Measurements from ENCODE around the gene LGALS3BP.

Gene LGALS3BP

GRCh38 chr17:79014158-79014758, 34.5 kb upstream of the LGALS3BP start:
- no peak for DNase-seq (ENCODE audit: low read depth)

GRCh38 chr17:79012563-79013134, 32.9 kb upstream of the LGALS3BP start:
- DNase-seq (ENCODE audit: low read depth) = no peak

- DNase-seq (ENCODE audit: low read depth) = no peak
Measured at GRCh38 chr17:79011451-79012147, 31.9 kb upstream of the LGALS3BP start.

- DNase-seq (ENCODE audit: low read depth) = no peak
Measured at GRCh38 chr17:79010304-79010646, 30.6 kb upstream of the LGALS3BP start.

- peak; percentile 65 for DNase-seq (ENCODE audit: low read depth)
Measured at GRCh38 chr17:79009397-79010303, 29.9 kb upstream of the LGALS3BP start, which contains the start of gene CANT1. CANT1 (minus strand) TSS chr17:79009764; CDS start chr17:78997622, 12,142 bp downstream.

GRCh38 chr17:79008666-79009387, 29.1 kb upstream of the LGALS3BP start:
- DNase-seq (ENCODE audit: low read depth) = no peak

- DNase-seq (ENCODE audit: low read depth) = no peak
Measured at GRCh38 chr17:79007504-79008381, 28.0 kb upstream of the LGALS3BP start.

- DNase-seq (ENCODE audit: low read depth) = no peak
Measured at GRCh38 chr17:79006794-79007503, 27.2 kb upstream of the LGALS3BP start.

- DNase-seq (ENCODE audit: low read depth) = no peak
Measured at GRCh38 chr17:79006046-79006445, 26.3 kb upstream of the LGALS3BP start.

- no peak for DNase-seq (ENCODE audit: low read depth)
Measured at GRCh38 chr17:79005063-79005861, 25.5 kb upstream of the LGALS3BP start.

GRCh38 chr17:79003661-79004411, 24.1 kb upstream of the LGALS3BP start:
- DNase-seq (ENCODE audit: low read depth) = no peak

- DNase-seq (ENCODE audit: low read depth) = no peak
Measured at GRCh38 chr17:79002796-79003593, 23.3 kb upstream of the LGALS3BP start.

- no peak for DNase-seq (ENCODE audit: low read depth)
Measured at GRCh38 chr17:79002291-79002690, 22.6 kb upstream of the LGALS3BP start.

GRCh38 chr17:79001190-79002020, 21.7 kb upstream of the LGALS3BP start:
- DNase-seq (ENCODE audit: low read depth) = no peak

- no peak for DNase-seq (ENCODE audit: low read depth)
Measured at GRCh38 chr17:79000396-79001189, 20.9 kb upstream of the LGALS3BP start.

- no peak for DNase-seq (ENCODE audit: low read depth)
Measured at GRCh38 chr17:78999947-79000395, 20.2 kb upstream of the LGALS3BP start.

Measured in GM04504 (cell line).